IMR-90 (cell line): ENCODE results near the gene B4GALT5. TPM values are rescaled to one million over a fixed set of nuclear protein-coding genes. Genes with fewer than 3 reads are reported as not detected.

ENCODE experiments used
- ATAC-seq: fragments of 200-7000 bp; cut with Tn5 transposase; 2 replicates; pipeline ENCODE4 v1.9.1; 2020; ENCODE audit warnings: low read depth, mild to moderate bottlenecking, moderate library complexity
- BruUV-seq: library from RNA; stranded (reverse); fragments of 400-500 nt; replicated peaks from 2 replicates; lab custom pipeline; 2021; lab: Mats Ljungman, UMichigan
- CTCF ChIA-PET: fragments of 300-600 bp; formaldehyde crosslinking; extraction: SDS; loops from one replicate; lab custom pipeline; 2021; ENCODE audit warnings: antibody characterized with exemption; lab: Yijun Ruan, JAX
- POLR2A ChIA-PET: fragments of 300-600 bp; sonication (Branson Sonifier 250); formaldehyde crosslinking; loops from one replicate; lab custom pipeline; 2022; ENCODE audit warnings: antibody characterized with exemption; ENCODE audit not compliant: unreplicated experiment; lab: Charles Lee
- DNase-seq: peaks from one replicate; pipeline ENCODE4 v3.0.0; 2013
- H2AFZ ChIP-seq: replicated peaks from 2 replicates; pipeline ENCODE3; 2013; ENCODE audit warnings: low read length, mild to moderate bottlenecking; ENCODE audit not compliant: poor library complexity
- H2AK5ac ChIP-seq: 2 replicates; pipeline ENCODE4 v1.6.1; 2013; ENCODE audit warnings: low read depth, low read length, inconsistent platforms
- H2AK9ac ChIP-seq: replicated peaks from 2 replicates; pipeline ENCODE3; 2013; ENCODE audit warnings: mild to moderate bottlenecking, low read depth, low read length, moderate library complexity; ENCODE audit not compliant: poor library complexity
- H2BK120ac ChIP-seq: 2 replicates; pipeline ENCODE4 v1.6.1; 2013; ENCODE audit warnings: low read depth, low read length, inconsistent platforms
- H2BK15ac ChIP-seq: 3 replicates; pipeline ENCODE4 v1.6.1; 2013; ENCODE audit warnings: low read depth, low read length, inconsistent platforms
- H2BK20ac ChIP-seq: 2 replicates; pipeline ENCODE4 v1.6.1; 2013; ENCODE audit warnings: low read depth, mild to moderate bottlenecking, inconsistent platforms, low read length, moderate library complexity
- H2BK5ac ChIP-seq: 2 replicates; pipeline ENCODE4 v1.6.1; 2013; ENCODE audit warnings: mild to moderate bottlenecking, low read depth, low read length, inconsistent platforms; ENCODE audit not compliant: poor library complexity, severe bottlenecking
- H3K14ac ChIP-seq: replicated peaks from 2 replicates; pipeline ENCODE4 v1.6.1; 2013; ENCODE audit warnings: low read depth, low read length, inconsistent platforms
- H3K18ac ChIP-seq: 2 replicates; pipeline ENCODE4 v1.6.1; 2013; ENCODE audit warnings: low read depth, low read length, control low read depth
- H3K23ac ChIP-seq: 2 replicates; pipeline ENCODE4 v1.6.1; 2013; ENCODE audit warnings: low read depth, low read length, inconsistent platforms
- H3K27ac ChIP-seq: 2 replicates; pipeline ENCODE4 v1.5.1; 2013; ENCODE audit warnings: mild to moderate bottlenecking, control low read depth, low read length; ENCODE audit not compliant: insufficient read depth
- H3K27me3 ChIP-seq: 2 replicates; pipeline ENCODE4 v1.6.1; 2013; ENCODE audit warnings: low read length; ENCODE audit not compliant: control insufficient read depth, insufficient read depth
- H3K36me3 ChIP-seq: 2 replicates; pipeline ENCODE4 v1.6.1; 2013; ENCODE audit warnings: low read length, mixed read lengths; ENCODE audit not compliant: control insufficient read depth, insufficient read depth
- H3K4ac ChIP-seq: 2 replicates; pipeline ENCODE4 v1.6.1; 2013; ENCODE audit warnings: low read depth, low read length, inconsistent platforms
- H3K4me1 ChIP-seq: 2 replicates; pipeline ENCODE4 v1.6.1; 2013; ENCODE audit warnings: low read length, mixed read lengths; ENCODE audit not compliant: control insufficient read depth, insufficient read depth
- H3K4me2 ChIP-seq: 2 replicates; pipeline ENCODE4 v1.6.1; 2013; ENCODE audit warnings: low read depth, mild to moderate bottlenecking, control low read depth, low read length, moderate library complexity
- H3K4me3 ChIP-seq: 2 replicates; pipeline ENCODE4 v1.5.1; 2013; ENCODE audit warnings: low read depth, mild to moderate bottlenecking, control low read depth, low read length, moderate library complexity; ENCODE audit not compliant: insufficient read depth
- H3K56ac ChIP-seq: 2 replicates; pipeline ENCODE4 v1.6.1; 2013; ENCODE audit warnings: low read length, inconsistent platforms; ENCODE audit not compliant: insufficient read depth; ENCODE audit errors: extremely low read depth
- H3K79me1 ChIP-seq, 2 experiments: 2 replicates each; pipeline ENCODE4 v1.6.1; 2013; ENCODE audit warnings: low read length in 2 of 2, inconsistent platforms in 1 of 2, low read depth in 1 of 2
- H3K9ac ChIP-seq: 2 replicates; pipeline ENCODE4 v1.6.1; 2013; ENCODE audit warnings: low read depth, low read length, control low read depth
- H3K9me1 ChIP-seq: 2 replicates; pipeline ENCODE4 v1.6.1; 2013; ENCODE audit warnings: low read length, inconsistent platforms; ENCODE audit not compliant: insufficient read depth
- H3K9me3 ChIP-seq: 2 replicates; pipeline ENCODE4 v1.6.1; 2013; ENCODE audit warnings: low read length; ENCODE audit not compliant: control insufficient read depth, insufficient read depth
- H4K20me1 ChIP-seq: 2 replicates; pipeline ENCODE4 v1.6.1; 2013; ENCODE audit warnings: low read length, inconsistent platforms; ENCODE audit not compliant: insufficient read depth
- H4K5ac ChIP-seq: 2 replicates; pipeline ENCODE4 v1.6.1; 2013; ENCODE audit warnings: mild to moderate bottlenecking, low read depth, low read length, control low read depth
- H4K8ac ChIP-seq, 2 experiments: 2 replicates each; pipeline ENCODE4 v1.6.1; 2013; ENCODE audit warnings: low read depth in 2 of 2, low read length in 2 of 2, control low read depth in 1 of 2, inconsistent platforms in 1 of 2
- H4K91ac ChIP-seq: 2 replicates; pipeline ENCODE4 v1.6.1; 2013; ENCODE audit warnings: low read depth, low read length, inconsistent platforms; ENCODE audit not compliant: insufficient read depth
- BHLHE40 ChIP-seq: fragments of 150-350 bp; IDR thresholded peaks from 2 replicates; pipeline ENCODE4 v1.6.1; 2016; ENCODE audit warnings: mild to moderate bottlenecking, low read depth, low read length
- MAZ ChIP-seq: IDR thresholded peaks from 2 replicates; pipeline ENCODE4 v1.6.1; 2012; ENCODE audit warnings: low read depth, mild to moderate bottlenecking, low read length, improper control_type of control experiment, moderate library complexity, borderline replicate concordance
- MXI1 ChIP-seq: IDR thresholded peaks from 2 replicates; pipeline ENCODE4 v1.6.1; 2012; ENCODE audit warnings: low read depth, mild to moderate bottlenecking, low read length, moderate library complexity, borderline replicate concordance
- POLR2A ChIP-seq: IDR thresholded peaks from 2 replicates; pipeline ENCODE4 v1.6.1; 2012; ENCODE audit warnings: mild to moderate bottlenecking, low read depth, low read length
- RCOR1 ChIP-seq: IDR thresholded peaks from 2 replicates; pipeline ENCODE4 v1.6.1; 2012; ENCODE audit warnings: mild to moderate bottlenecking, low read length, improper control_type of control experiment; ENCODE audit not compliant: insufficient replicate concordance
- RFX5 ChIP-seq: IDR thresholded peaks from 2 replicates; pipeline ENCODE4 v1.8.0; 2012; ENCODE audit warnings: low read depth, mild to moderate bottlenecking, low read length, moderate library complexity
- SMC3 ChIP-seq: fragments of 150-350 bp; IDR thresholded peaks from 2 replicates; pipeline ENCODE4 v1.6.1; 2016; ENCODE audit warnings: low read depth, mild to moderate bottlenecking, antibody characterized with exemption, low read length, moderate library complexity
- whole genome bisulfite sequencing, 2 experiments: methylation state at CpG; one replicate each; pipeline versions ENCODE4 v1.1.5 to v1.1.7; 2013; ENCODE audit warnings: missing lambda C conversion rate in 2 of 2; ENCODE audit not compliant: insufficient read length in 1 of 2; ENCODE audit errors: extremely low coverage in 2 of 2; 5-methylcytosine and 5-hydroxymethylcytosine counted together
- dilution Hi-C: fragments of 300-500 bp; cut with HindIII; formaldehyde crosslinking; loops from one replicate; pipeline ENCODE4 v1.14.3; 2018; ENCODE audit warnings: low sequenced_read_pairs; ENCODE audit not compliant: unreplicated experiment
- in situ Hi-C: fragments of 300-500 bp; cut with MboI; formaldehyde crosslinking; loops from 3 replicates; pipeline ENCODE4 v1.14.3; 2019; ENCODE audit warnings: low sequenced_read_pairs, inconsistent platforms, mixed read lengths
- intact Hi-C: fragments of 100-400 bp; cut with micrococcal nuclease; formaldehyde crosslinking; loops from 2 replicates; pipeline ENCODE4 v1.10.0; 2022
- polyA plus RNA-seq, 3 experiments: library from polyadenylated mRNA; depleted of rRNA; stranded (reverse); fragments of >200 nt; gene quantifications; 2 replicates each; pipeline ENCODE4 v1.2.3, GENCODE V29; 2012; ENCODE audit warnings: low replicate concordance in 1 of 3
- total RNA-seq: library from RNA; depleted of rRNA; stranded (reverse); fragments of >200 nt; gene quantifications from 2 replicates; pipeline ENCODE4 v1.2.3, GENCODE V29; 2012
- TF ChIP-seq, protein P1 (sequence below): fragments of 150-350 bp; IDR thresholded peaks from 2 replicates; pipeline ENCODE4 v1.6.1; 2016; ENCODE audit warnings: low read depth, mild to moderate bottlenecking, low read length, moderate library complexity, borderline replicate concordance

B4GALT5 gene
- total and polyA plus RNA-seq, 2 of the 4 experiments (the other 2 are of a cell fraction), result 11.3 to 20.4 TPM

DNA sequence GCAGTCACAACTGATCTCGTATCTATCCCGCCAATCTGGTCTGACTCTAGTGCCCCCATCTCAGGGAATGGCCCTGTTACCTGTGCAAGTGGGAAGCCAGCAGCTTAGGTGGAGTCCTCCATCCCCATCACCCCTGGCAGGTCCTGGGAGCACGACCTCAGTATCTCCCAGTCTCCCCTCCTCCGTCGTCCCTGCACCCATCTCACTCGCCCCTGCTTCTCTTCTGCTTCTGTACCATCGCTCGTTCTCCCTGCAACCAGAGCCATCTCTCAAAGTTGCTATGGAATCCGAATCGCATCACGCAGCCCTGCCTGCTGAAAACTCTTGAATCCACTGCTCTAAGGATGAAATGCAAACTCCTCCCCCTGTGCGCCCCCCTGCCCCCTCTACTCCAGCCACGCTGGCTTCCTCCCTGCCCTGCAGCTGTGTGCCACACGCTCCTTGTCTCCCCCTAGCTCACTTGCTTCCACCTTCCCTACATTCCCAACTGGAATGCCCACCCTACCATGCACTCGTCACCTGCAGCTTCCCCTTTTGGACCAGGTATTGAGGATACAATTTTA is 81.7 kb downstream of the B4GALT5 start:
- TF ChIP-seq RCOR1, result no peak
- no peak for TF ChIP-seq RFX5
- TF ChIP-seq POLR2A, result no peak
- no peak for TF ChIP-seq BHLHE40
- TF ChIP-seq MXI1, result no peak
- TF ChIP-seq, protein P1, sequence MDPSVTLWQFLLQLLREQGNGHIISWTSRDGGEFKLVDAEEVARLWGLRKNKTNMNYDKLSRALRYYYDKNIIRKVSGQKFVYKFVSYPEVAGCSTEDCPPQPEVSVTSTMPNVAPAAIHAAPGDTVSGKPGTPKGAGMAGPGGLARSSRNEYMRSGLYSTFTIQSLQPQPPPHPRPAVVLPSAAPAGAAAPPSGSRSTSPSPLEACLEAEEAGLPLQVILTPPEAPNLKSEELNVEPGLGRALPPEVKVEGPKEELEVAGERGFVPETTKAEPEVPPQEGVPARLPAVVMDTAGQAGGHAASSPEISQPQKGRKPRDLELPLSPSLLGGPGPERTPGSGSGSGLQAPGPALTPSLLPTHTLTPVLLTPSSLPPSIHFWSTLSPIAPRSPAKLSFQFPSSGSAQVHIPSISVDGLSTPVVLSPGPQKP, result no peak
- no peak for TF ChIP-seq MAZ
- no peak for TF ChIP-seq SMC3
- Histone ChIP-seq H3K79me1 (0 out of 4 replicates have a peak, but pooled peaks cover 0 to 5% of the 10 kb centered on the region in 2 experiments), H4K5ac (no peak overlapping the region), H3K27ac (no peak overlapping the region), H3K36me3 (peaks cover 24% of the 10 kb centered on the region), H3K9me1 (no peaks in the 10 kb centered on the region; the same call in 1 of the 2 replicates), H3K4me3 (no peak overlapping the region), H3K4ac (no peak overlapping the region), H2AK9ac (no peak overlapping the region), H3K27me3 (peaks cover 4% of the 10 kb centered on the region), H3K9me3 (peaks cover 5% of the 10 kb centered on the region; the same call in 1 of the 2 replicates), H4K20me1 (no peaks in the 10 kb centered on the region), H3K9ac (no peak overlapping the region), H3K23ac (no peak overlapping the region), H3K18ac (no peak overlapping the region), H3K4me2 (no peak overlapping the region), H2AK5ac (no peak overlapping the region), H2BK5ac (no peak overlapping the region), H2BK20ac (no peak overlapping the region), H3K4me1 (no peaks in the 10 kb centered on the region), H4K91ac (no peak overlapping the region), H2AFZ (no peak overlapping the region), H3K56ac (no peak overlapping the region), H2BK15ac (no peak overlapping the region), H4K8ac (no peak overlapping the region), H2BK120ac (no peak overlapping the region), H3K14ac (no peak overlapping the region)
- DNase-seq (no peak), ATAC-seq (no peak)
- ChIA-PET POLR2A (no interaction called here), CTCF (no interaction called here)
- in situ Hi-C loops, result no loop called here
- dilution Hi-C loops, result no loop called here
- WGBS, 2 experiments, result 82% methylated on average over 12 of the region's 15 CpGs; no CpG with 5 or more reads in 1 of the 2 experiments
- intact Hi-C loops, result no loop called here
- no TSS peak for BruUV-seq
